Ovary (tissue), 9 donors: ENCODE results near the gene CAMP. TPM values are rescaled to one million over a fixed set of nuclear protein-coding genes. Genes with fewer than 3 reads are reported as not detected.
A peak's percentile ranks its signal among the peaks of the same experiment; 100 is the strongest.

ENCODE experiments used
- DNase-seq, 5 donors: peaks; one replicate each; pipeline ENCODE4 v3.0.0-alpha.2; 2019 to 2020
- H3K27ac ChIP-seq, 2 donors: fragments of 200-600 bp; one replicate each; pipeline versions ENCODE4 v1.5.1 to v1.8.0; 2019 to 2022
- H3K27me3 ChIP-seq: fragments of 200-600 bp; one replicate; pipeline ENCODE4 v1.8.0; 2022
- H3K36me3 ChIP-seq: fragments of 200-600 bp; sonication (generic); one replicate; pipeline ENCODE4 v1.5.1; 2019
- H3K4me1 ChIP-seq: one replicate; pipeline ENCODE4 v1.8.1; 2013; ENCODE audit warnings: mild to moderate bottlenecking, moderate library complexity; ENCODE audit not compliant: insufficient read depth
- H3K4me3 ChIP-seq: fragments of 200-600 bp; sonication (generic); one replicate; pipeline ENCODE4 v1.5.1; 2017
- H3K9me3 ChIP-seq, 2 donors: fragments of 200-600 bp in 1 of 2; sonication (generic) in 1 of 2; one replicate each; pipeline versions ENCODE4 v1.5.1 to v1.8.1; 2013 to 2019; ENCODE audit warnings: mild to moderate bottlenecking in 1 of 2, moderate library complexity in 1 of 2
- EP300 ChIP-seq: sonication (generic); formaldehyde crosslinking; IDR thresholded peaks from one replicate; pipeline ENCODE4 v1.6.1; 2017; ENCODE audit warnings: antibody characterized with exemption
- POLR2A ChIP-seq: fragments of 450-650 bp; IDR thresholded peaks from one replicate; pipeline ENCODE4 v1.6.1; 2017; ENCODE audit warnings: antibody characterized with exemption, mild to moderate bottlenecking, moderate library complexity
- WGBS, 3 donors: extraction: QIAGEN DNeasy Blood & Tissue Kit in 1 of 3; methylation state at CpG; one replicate each; pipeline versions ENCODE4 v1.1.5 to v1.1.7; 2013 to 2017; 5-methylcytosine and 5-hydroxymethylcytosine counted together
- intact Hi-C, 4 donors: fragments of 100-400 bp; cut with DNase I; formaldehyde crosslinking; loops; one replicate each; pipeline versions ENCODE4 v1.11.0 to v1.15.1; 2022 to 2023
- microRNA counts: library from miRNA; unstranded; fragments of <30 nt; microRNA quantifications from one replicate; lab custom pipeline; 2016
- microRNA-seq, 3 donors: library from miRNA; unstranded; fragments of <30 nt; microRNA quantifications; one replicate each; pipeline versions ENCODE4 to v1.2.0, GENCODE V29; 2019 to 2020
- polyA plus RNA-seq, 2 donors: library from polyadenylated mRNA; stranded (reverse); fragments of 200-250 nt in 1 of 2; fragments of 350-450 nt in 1 of 2; fragmentation: Illumina TruSeq in 1 of 2; extraction: RNeasy Lipid Tissue Mini Kit (QIAGEN cat#74804) in 1 of 2; gene quantifications; one replicate each; pipeline ENCODE4 v1.2.3, GENCODE V29; 2013 to 2014
- small RNA-seq: library from RNA; depleted of rRNA; stranded (forward); fragments of <200 nt; gene quantifications from one replicate; pipeline ENCODE3, GENCODE V24; 2016
- total RNA-seq, 7 donors: library from RNA; depleted of rRNA in 2 of 7; stranded (reverse); fragments of >200 nt in 2 of 7; fragmentation: NEBNext Ultra II Directional in 3 of 7; extraction: Animal tissue kit (Norgen Biotek cat#: 25700) in 3 of 7; gene quantifications; one replicate each; pipeline versions ENCODE4 v1.1.0 to v1.2.4, GENCODE V29; 2016 to 2023
- TF ChIP-seq, protein P1 (sequence below), 3 donors: fragments of 450-650 bp in 2 of 3; fragments of 200-600 bp in 1 of 3; IDR thresholded peaks; one replicate each; pipeline versions ENCODE4 v1.5.1 to v1.8.0; 2016 to 2022; ENCODE audit warnings: antibody characterized with exemption in 3 of 3, mild to moderate bottlenecking in 1 of 3
- donor health status: DM: no; HTN: no; CAD: no; lungs with moderate emphysema.
- donor health status: DM: no; HTN: no; CAD: no.
- donor health status: Bipolar disorder and iron deficiency.
- donor health status: DM: yes; HTN: yes; CAD: no.
- donor health status: DM: no; HTN: no; CAD: no.
- donor health status: DM: yes; HTN: yes; CAD: no.

CAMP gene
- total and polyA plus RNA-seq, 9 donors = 0.12 to 1.1 TPM; not detected in 7

DNA sequence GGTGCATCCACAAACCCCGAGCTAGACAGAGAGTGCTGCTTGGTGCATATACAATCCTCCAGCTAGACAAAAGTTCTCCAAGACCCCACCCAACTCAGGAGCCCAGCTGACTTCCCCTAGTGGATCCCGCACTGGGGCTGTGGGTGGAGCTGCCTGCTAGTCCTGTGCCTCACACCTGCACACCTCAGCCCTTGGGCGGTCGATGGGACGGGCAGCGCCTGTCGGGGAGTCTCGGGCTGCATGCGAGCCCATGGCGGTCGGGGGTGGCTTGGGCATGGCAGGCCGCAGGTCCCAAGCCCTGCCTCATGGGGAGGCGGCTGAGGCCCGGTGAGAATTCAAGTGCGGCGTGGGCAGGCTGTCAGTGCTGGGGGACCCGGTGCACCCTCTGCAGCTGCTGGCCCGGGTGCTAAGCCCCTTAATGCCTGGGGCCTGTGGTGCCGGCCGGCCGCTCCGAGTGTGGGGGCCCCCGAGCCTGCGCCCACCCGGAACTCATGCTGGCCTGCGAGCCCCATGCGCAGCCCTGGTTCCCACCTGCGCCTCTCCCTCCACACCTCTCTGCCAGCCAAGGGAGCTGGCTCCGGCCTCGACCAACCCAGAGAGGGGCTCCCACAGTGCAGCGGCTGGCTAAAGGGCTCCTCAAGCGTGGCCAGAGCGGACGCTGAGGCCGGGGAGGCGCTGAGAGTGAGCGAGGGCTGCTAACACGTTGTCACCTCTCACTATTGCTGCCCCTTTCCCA, 48.6 kb downstream of the CAMP start:
- Histone ChIP-seq H3K9me3 (no peaks in the 10 kb centered on the region), H3K4me3 (no peak overlapping the region), H3K4me1 (no peaks in the 10 kb centered on the region), H3K27me3 (no peaks in the 10 kb centered on the region), H3K27ac (no peak overlapping the region), H3K36me3 (no peaks in the 10 kb centered on the region)
- no peak for DNase-seq
- intact Hi-C loops = loop anchor here in 3 of 4 donors (5.0 to 10.0 kb wide), 4 partner anchors 163 to 283 kb away; partner anchors contain the start of genes PLXNB1 (in 2 of the 3) and PFKFB4 (in 1 of the 3)
- TF ChIP-seq POLR2A (no peak), EP300 (no peak)
- TF ChIP-seq, protein P1, sequence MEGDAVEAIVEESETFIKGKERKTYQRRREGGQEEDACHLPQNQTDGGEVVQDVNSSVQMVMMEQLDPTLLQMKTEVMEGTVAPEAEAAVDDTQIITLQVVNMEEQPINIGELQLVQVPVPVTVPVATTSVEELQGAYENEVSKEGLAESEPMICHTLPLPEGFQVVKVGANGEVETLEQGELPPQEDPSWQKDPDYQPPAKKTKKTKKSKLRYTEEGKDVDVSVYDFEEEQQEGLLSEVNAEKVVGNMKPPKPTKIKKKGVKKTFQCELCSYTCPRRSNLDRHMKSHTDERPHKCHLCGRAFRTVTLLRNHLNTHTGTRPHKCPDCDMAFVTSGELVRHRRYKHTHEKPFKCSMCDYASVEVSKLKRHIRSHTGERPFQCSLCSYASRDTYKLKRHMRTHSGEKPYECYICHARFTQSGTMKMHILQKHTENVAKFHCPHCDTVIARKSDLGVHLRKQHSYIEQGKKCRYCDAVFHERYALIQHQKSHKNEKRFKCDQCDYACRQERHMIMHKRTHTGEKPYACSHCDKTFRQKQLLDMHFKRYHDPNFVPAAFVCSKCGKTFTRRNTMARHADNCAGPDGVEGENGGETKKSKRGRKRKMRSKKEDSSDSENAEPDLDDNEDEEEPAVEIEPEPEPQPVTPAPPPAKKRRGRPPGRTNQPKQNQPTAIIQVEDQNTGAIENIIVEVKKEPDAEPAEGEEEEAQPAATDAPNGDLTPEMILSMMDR (IDR thresholded peaks at IDR 0.05) = no peak
- 96 to 97% (median 96%) methylated on average over 37 to 38 of the region's 38 CpGs for WGBS, 3 donors

GRCh38 chr3:48273594-48274211, 50.4 kb downstream of the CAMP start:
- H3K9me3 ChIP-seq = no peaks in the 10 kb centered on the region
- no peaks in the 10 kb centered on the region for H3K27me3 ChIP-seq
- no peaks in the 10 kb centered on the region for H3K4me1 ChIP-seq
- no peak overlapping the region for H3K4me3 ChIP-seq
- no peaks in the 10 kb centered on the region for H3K36me3 ChIP-seq
- TF ChIP-seq POLR2A (no peak), EP300 (no peak)
- TF ChIP-seq, protein P1 (IDR thresholded peaks at IDR 0.05) = peak; percentile 25 to 60 (median 60)
- peak; percentile 34 to 52 (median 43) for DNase-seq
- WGBS, 3 donors = 6 to 10% (median 8%) methylated on average over 9 of the region's 9 CpGs
- intact Hi-C loops = loop anchor here in 3 of 4 donors (5.0 to 10.0 kb wide), 4 partner anchors 161 to 281 kb away; partner anchors contain the start of genes PLXNB1 (in 2 of the 3) and PFKFB4 (in 1 of the 3)
- H3K27ac ChIP-seq = no peak overlapping the region

DNA sequence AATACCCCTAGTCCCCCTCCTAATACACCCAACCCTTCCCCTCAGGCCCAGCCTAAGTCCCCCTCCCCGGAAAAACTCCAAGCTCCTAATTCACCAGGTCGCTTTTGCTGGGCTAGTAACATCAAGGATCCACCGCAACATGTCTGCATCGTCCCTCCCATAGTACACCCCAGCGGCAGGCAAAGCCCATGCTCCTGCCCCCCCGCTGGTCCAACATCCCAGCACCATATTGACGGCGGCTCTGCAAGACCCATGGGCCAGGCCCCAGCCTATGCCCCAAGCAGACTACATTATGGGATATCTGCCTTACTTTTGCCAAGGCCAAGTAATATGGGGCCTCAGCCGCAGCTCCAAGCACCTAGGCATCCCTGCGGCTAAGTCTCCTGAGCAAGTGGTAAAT, 51.2 kb downstream of the CAMP start:
- H3K4me3 ChIP-seq = no peak overlapping the region
- no peaks in the 10 kb centered on the region for H3K4me1 ChIP-seq
- no peaks in the 10 kb centered on the region for H3K36me3 ChIP-seq
- 80 to 87% (median 84%) methylated on average over 10 of the region's 10 CpGs for WGBS, 3 donors
- H3K9me3 ChIP-seq = no peaks in the 10 kb centered on the region
- no peak for DNase-seq
- H3K27ac ChIP-seq = no peak overlapping the region
- intact Hi-C loops = loop anchor here in 3 of 4 donors (5.0 to 10.0 kb wide), 4 partner anchors 160 to 280 kb away; partner anchors contain the start of genes PLXNB1 (in 2 of the 3) and PFKFB4 (in 1 of the 3)
- no peaks in the 10 kb centered on the region for H3K27me3 ChIP-seq
- TF ChIP-seq POLR2A (no peak), EP300 (no peak)
- TF ChIP-seq, protein P1 (IDR thresholded peaks at IDR 0.05) = no peak

MicroRNAs encoded within 50 kb of the gene (microRNA counts, 767-probe panel; counts per million panel counts)
- 530 counts per million, percentile 78 among the panel's probes with 10 or more counts for microRNA hsa-miR-4443 (lab: Ali Mortazavi, UCI)

Small RNA genes within 50 kb of the gene (microRNA-seq; reads per million reads assigned to microRNA genes)
- 1.5 to 41.0 (median 1.6) reads per million in 3 donors for gene MIR4443

Small RNA genes within 50 kb of the gene (small RNA-seq; reads per million reads assigned to genes)
- gene MIR4443 = not detected
- not detected for gene NDUFB1P1
- gene RNU7-128P = not detected

Other genes with a start within 250 kb of the CAMP start
- 100 to 1,000 TPM in 5 of 7 donors, 10 to 100 TPM in 2; 64.9 to 271 (median 196) TPM for gene MAP4, start 207.1 kb upstream of the CAMP start, total RNA-seq
- gene MAP4, start 207.1 kb upstream of the CAMP start, polyA plus RNA-seq = 100 to 1,000 TPM in 1 of 2 donors, 10 to 100 TPM in 1; 89.3 to 207 TPM
- gene CDC25A, start 35.1 kb upstream of the CAMP start, total RNA-seq = 1 to 10 TPM; 1.1 to 4.4 (median 3.3) TPM
- gene CDC25A, start 35.1 kb upstream of the CAMP start, polyA plus RNA-seq = 1 to 10 TPM; 1.4 to 2.1 TPM
- 10 to 100 TPM in 6 of 7 donors, 1 to 10 TPM in 1; 9.7 to 17.8 (median 14.4) TPM for gene ZNF589, start 17.6 kb downstream of the CAMP start, total RNA-seq
- gene ZNF589, start 17.6 kb downstream of the CAMP start, polyA plus RNA-seq = 10 to 100 TPM in 1 of 2 donors, 1 to 10 TPM in 1; 7.9 to 18.8 TPM
- gene NME6, start 77.9 kb downstream of the CAMP start, total RNA-seq = 10 to 100 TPM; 17.8 to 35.7 (median 30.5) TPM
- gene NME6, start 77.9 kb downstream of the CAMP start, polyA plus RNA-seq = 10 to 100 TPM; 13.3 to 16.8 TPM
- gene SPINK8, start 110.2 kb downstream of the CAMP start, total RNA-seq = not detected
- not detected for gene SPINK8, start 110.2 kb downstream of the CAMP start, polyA plus RNA-seq
- gene FBXW12, start 148.7 kb downstream of the CAMP start, total RNA-seq = under 1 TPM in 4 of 7 donors, not detected in 3; 0.22 to 0.46 (median 0.28) TPM
- gene FBXW12, start 148.7 kb downstream of the CAMP start, polyA plus RNA-seq = under 1 TPM in 1 of 2 donors, not detected in 1; 0.33 TPM
- 100 to 1,000 TPM in 2 of 7 donors, 10 to 100 TPM in 5; 70.8 to 166 (median 83.7) TPM for gene PLXNB1, start 206.6 kb downstream of the CAMP start, total RNA-seq
- gene PLXNB1, start 206.6 kb downstream of the CAMP start, polyA plus RNA-seq = 10 to 100 TPM; 11.2 to 90.2 TPM
- 1 to 10 TPM; 6.3 to 8.5 (median 7.5) TPM for gene CCDC51, start 216.6 kb downstream of the CAMP start, total RNA-seq
- 1 to 10 TPM; 9.1 to 9.9 TPM for gene CCDC51, start 216.6 kb downstream of the CAMP start, polyA plus RNA-seq
- gene TMA7, start 216.8 kb downstream of the CAMP start, total RNA-seq = 100 to 1,000 TPM; 138 to 318 (median 199) TPM
- 100 to 1,000 TPM; 350 to 380 TPM for gene TMA7, start 216.8 kb downstream of the CAMP start, polyA plus RNA-seq
- 1 to 10 TPM; 3.9 to 7.9 (median 6.4) TPM for gene ATRIP, start 223.2 kb downstream of the CAMP start, total RNA-seq
- 10 to 100 TPM in 1 of 2 donors, 1 to 10 TPM in 1; 6.4 to 11.4 TPM for gene ATRIP, start 223.2 kb downstream of the CAMP start, polyA plus RNA-seq